Measurements from ENCODE around the gene WNT3. TPM values are rescaled to one million over a fixed set of nuclear protein-coding genes. Genes with fewer than 3 reads are reported as not detected.

WNT3 gene
- total and polyA plus RNA-seq, 2 of the 8 experiments (the other 6 are each of a cell fraction or from before 2014, with no cell fraction given), result 0.56 to 2.0 TPM

- Histone ChIP-seq H3K18ac (ENCODE audit: extremely low read depth, low read length) (peak overlapping the region; percentile 27; the same call in 1 of the 2 replicates), H3K4me3 (ENCODE audit: extremely low read depth in 1 of 4, insufficient read depth in 2 of 4, low read depth in 3 of 4, low read length in 4 of 4) (no peak overlapping the region), H3K23me2 (ENCODE audit: low read depth, low read length) (no peaks in the 10 kb centered on the region), H3K23ac (ENCODE audit: insufficient read length) (no peak overlapping the region), H3K4ac (replicated peaks; ENCODE audit: insufficient read length, low read depth, low read length) (no peak overlapping the region), H2AK5ac (ENCODE audit: low read depth, low read length) (no peak overlapping the region), H3K14ac (ENCODE audit: insufficient read length) (no peak overlapping the region), H2BK12ac (ENCODE audit: low read depth, low read length) (no peak overlapping the region), H3K4me1 (replicated peaks in 1 of 4; ENCODE audit: control insufficient read depth in 3 of 4, insufficient read depth in 4 of 4, low read length in 3 of 4) (peaks cover 0 to 2% (median 0%) of the 10 kb centered on the region in 4 experiments; a peak in 1 of 7 replicates), H4K5ac (ENCODE audit: insufficient read length, low read depth, low read length) (no peak overlapping the region), H3K9me3 (ENCODE audit: insufficient read depth in 2 of 2, low read depth in 1 of 2, low read length in 1 of 2) (no peaks in the 10 kb centered on the region), H2AFZ (ENCODE audit: low read length) (no peak overlapping the region), H2BK5ac (ENCODE audit: low read depth, low read length) (no peak overlapping the region), H3K79me1 (ENCODE audit: low read depth, low read length) (no peaks in the 10 kb centered on the region), H3K27ac (ENCODE audit: low read depth, low read length) (no peak overlapping the region), H2BK20ac (ENCODE audit: low read length) (no peak overlapping the region), H4K8ac (ENCODE audit: extremely low read depth, insufficient read depth, low read length) (no peak overlapping the region), H3K9ac (replicated peaks in 1 of 4; ENCODE audit: extremely low read depth in 1 of 4, low read depth in 3 of 4, low read length in 3 of 4) (no peak overlapping the region), H2BK15ac (ENCODE audit: low read length) (peak overlapping the region; percentile 72; the same call in 1 of the 2 replicates), H3K56ac (replicated peaks; ENCODE audit: insufficient read length, low read depth, low read length) (no peak overlapping the region), H4K20me1 (replicated peaks in 1 of 2; ENCODE audit: control insufficient read depth in 1 of 2, insufficient read depth in 2 of 2, low read length in 2 of 2) (peaks cover 3 to 7% of the 10 kb centered on the region in 2 experiments), H3K36me3 (ENCODE audit: control insufficient read depth in 2 of 4, insufficient read depth in 4 of 4, low read length in 3 of 4) (no peaks in the 10 kb centered on the region), H4K91ac (replicated peaks; ENCODE audit: insufficient read length, low read length) (no peak overlapping the region), H3K79me2 (ENCODE audit: control insufficient read depth in 1 of 2, insufficient read depth in 2 of 2, low read length in 2 of 2) (no peaks in the 10 kb centered on the region), H3K4me2 (ENCODE audit: insufficient read depth in 1 of 2, low read depth in 2 of 2, low read length in 2 of 2) (no peak overlapping the region), H3K27me3 (replicated peaks in 1 of 4; ENCODE audit: control insufficient read depth in 3 of 4, extremely low read depth in 1 of 4, insufficient read depth in 3 of 4, low read length in 3 of 4) (peaks cover 7 to 20% (median 17%) of the 10 kb centered on the region in 4 experiments), H2BK120ac (replicated peaks; ENCODE audit: low read depth, low read length) (no peak overlapping the region)
- WGBS, 2 experiments (ENCODE audit: extremely low coverage in 1 of 2, insufficient coverage in 1 of 2, insufficient read length in 1 of 2, insufficient replicate concordance in 2 of 2, low coverage in 1 of 2, low lambda C conversion rate in 2 of 2, missing lambda C conversion rate in 1 of 2), result 84% methylated on average over 12 of the region's 12 CpGs; no CpG with 5 or more reads in 1 of the 2 experiments
- no peak for FAIRE-seq
- ChIA-PET CTCF (ENCODE audit: partially characterized antibody) (interaction anchor here (0.6 to 2.4 kb wide), 8 partner anchors 14 to 79 kb away, joined by 3 to 10 read pairs (median 3); no protein-coding TSS in a partner anchor), POLR2A (ENCODE audit: partially characterized antibody) (interaction anchor here (1.0 kb wide), 1 partner anchor 9 kb away, joined by 5 read pairs; no protein-coding TSS in a partner anchor)
- DNase-seq (ENCODE audit: low read depth in 1 of 2, low spot score in 2 of 2), result peak in 1 of 2 experiments; percentile 29
- no peak for TF ChIP-seq KDM1A (IDR thresholded peaks at IDR 0.05; ENCODE audit: borderline replicate concordance, low read length)
Observed at GRCh38 chr17:46764000-46764708, 54.3 kb downstream of the WNT3 start.

Data from H1 (cell line).